Renal pelvis (tissue), 4 donors: Measurements from ENCODE around the gene RALBP1. TPM values are rescaled to one million over a fixed set of nuclear protein-coding genes. Genes with fewer than 3 reads are reported as not detected.

ENCODE experiments used
- DNase-seq: peaks from one replicate; pipeline ENCODE4 v3.0.0-alpha.2; 2013
- polyA plus RNA-seq, 3 donors: library from polyadenylated mRNA; unstranded; fragments of 120-200 nt; gene quantifications; one replicate each; pipeline ENCODE4 v1.2.1, GENCODE V29; 2013; ENCODE audit not compliant: insufficient read length in 3 of 3

Gene RALBP1
- polyA plus RNA-seq, 3 donors, result 73.8 to 76.6 (median 73.9) TPM

GRCh38 chr18:9539938-9540337, 64.6 kb downstream of the RALBP1 start:
- DNase-seq, result no peak

GRCh38 chr18:9542924-9543323, 67.6 kb downstream of the RALBP1 start:
- no peak for DNase-seq

- DNase-seq, result no peak
These were observed 69.7 kb downstream of the RALBP1 start for GRCh38 chr18:9545029-9545428.

- no peak for DNase-seq
These were observed 71.2 kb downstream of the RALBP1 start for GRCh38 chr18:9546468-9546867.

GRCh38 chr18:9547782-9548181, 72.5 kb downstream of the RALBP1 start:
- no peak for DNase-seq

GRCh38 chr18:9549405-9549804, 74.1 kb downstream of the RALBP1 start:
- DNase-seq, result no peak

GRCh38 chr18:9550429-9550828, 75.1 kb downstream of the RALBP1 start:
- DNase-seq, result no peak

GRCh38 chr18:9552191-9552590, 76.9 kb downstream of the RALBP1 start:
- no peak for DNase-seq

GRCh38 chr18:9552616-9553015, 77.3 kb downstream of the RALBP1 start:
- no peak for DNase-seq

- DNase-seq, result no peak
These were observed 82.1 kb downstream of the RALBP1 start for GRCh38 chr18:9557250-9557943.

GRCh38 chr18:9558387-9559064, 83.2 kb downstream of the RALBP1 start:
- no peak for DNase-seq

GRCh38 chr18:9559253-9559652, 83.9 kb downstream of the RALBP1 start:
- no peak for DNase-seq

- DNase-seq, result no peak
These were observed 86.4 kb downstream of the RALBP1 start for GRCh38 chr18:9561759-9562158.

GRCh38 chr18:9562584-9562983, 87.3 kb downstream of the RALBP1 start:
- no peak for DNase-seq

- no peak for DNase-seq
These were observed 88.0 kb downstream of the RALBP1 start for GRCh38 chr18:9563331-9563730.

- DNase-seq, result no peak
These were observed 90.1 kb downstream of the RALBP1 start for GRCh38 chr18:9565407-9565806.

GRCh38 chr18:9568186-9568585, 92.9 kb downstream of the RALBP1 start:
- no peak for DNase-seq

- peak; percentile 4 for DNase-seq
These were observed 93.9 kb downstream of the RALBP1 start for GRCh38 chr18:9569178-9569577.

GRCh38 chr18:9570255-9570654, 94.9 kb downstream of the RALBP1 start:
- no peak for DNase-seq

- DNase-seq, result no peak
These were observed 96.2 kb downstream of the RALBP1 start for GRCh38 chr18:9571546-9571945.

GRCh38 chr18:9574473-9575115, 99.3 kb downstream of the RALBP1 start:
- no peak for DNase-seq

- DNase-seq, result peak; percentile 89
These were observed 100.2 kb downstream of the RALBP1 start for GRCh38 chr18:9575558-9575957.

GRCh38 chr18:9577361-9577760, 102.0 kb downstream of the RALBP1 start:
- DNase-seq, result no peak
